ENCODE results near the gene ZNF831.

The ZNF831 gene

GRCh38 chr20:59122566-59122919, 41.1 kb upstream of the ZNF831 start:
- H3K4me3 ChIP-seq (ENCODE audit: low read depth, low read length), result no peak overlapping the region
- TF ChIP-seq CTCF (conservative IDR thresholded peaks at IDR 0.05; ENCODE audit: low read depth, low read length), result no peak
- DNase-seq (ENCODE audit: low read depth), result no peak

GRCh38 chr20:59123011-59123677, 40.5 kb upstream of the ZNF831 start:
- no peak for DNase-seq (ENCODE audit: low read depth)
- TF ChIP-seq CTCF (conservative IDR thresholded peaks at IDR 0.05; ENCODE audit: low read depth, low read length), result no peak
- H3K4me3 ChIP-seq (ENCODE audit: low read depth, low read length), result no peak overlapping the region

GRCh38 chr20:59123678-59124255, 39.9 kb upstream of the ZNF831 start:
- H3K4me3 ChIP-seq (ENCODE audit: low read depth, low read length), result no peak overlapping the region
- DNase-seq (ENCODE audit: low read depth), result no peak
- TF ChIP-seq CTCF (conservative IDR thresholded peaks at IDR 0.05; ENCODE audit: low read depth, low read length), result no peak

- TF ChIP-seq CTCF (conservative IDR thresholded peaks at IDR 0.05; ENCODE audit: low read depth, low read length), result no peak
- H3K4me3 ChIP-seq (ENCODE audit: low read depth, low read length), result no peak overlapping the region
- no peak for DNase-seq (ENCODE audit: low read depth)
Measured at GRCh38 chr20:59124296-59125029, 39.2 kb upstream of the ZNF831 start.

- H3K4me3 ChIP-seq (ENCODE audit: low read depth, low read length), result no peak overlapping the region
- no peak for TF ChIP-seq CTCF (conservative IDR thresholded peaks at IDR 0.05; ENCODE audit: low read depth, low read length)
- DNase-seq (ENCODE audit: low read depth), result no peak
Measured at GRCh38 chr20:59125332-59125731, 38.3 kb upstream of the ZNF831 start.

- TF ChIP-seq CTCF (conservative IDR thresholded peaks at IDR 0.05; ENCODE audit: low read depth, low read length), result no peak
- no peak for DNase-seq (ENCODE audit: low read depth)
- no peak overlapping the region for H3K4me3 ChIP-seq (ENCODE audit: low read depth, low read length)
Measured at GRCh38 chr20:59125836-59126235, 37.8 kb upstream of the ZNF831 start.
